SK-N-MC (cell line): ENCODE measurements around the gene GRM5.

Experiments used
- EZH2 ChIP-seq: fragments of 200-600 bp; sonication (generic); IDR thresholded peaks from one replicate; pipeline ENCODE4 v1.6.1; 2017; ENCODE audit warnings: antibody characterized with exemption
- FOXP2 ChIP-seq: optimal IDR thresholded peaks from 2 replicates; pipeline ENCODE3; 2011; ENCODE audit warnings: mild to moderate bottlenecking, moderate library complexity; ENCODE audit not compliant: insufficient read depth; ENCODE audit errors: extremely low read length, control extremely low read depth
- POLR2AphosphoS5 ChIP-seq: IDR thresholded peaks from 2 replicates; pipeline ENCODE4 v1.6.1; 2012; ENCODE audit warnings: mild to moderate bottlenecking, low read depth, low read length, borderline replicate concordance

DNA sequence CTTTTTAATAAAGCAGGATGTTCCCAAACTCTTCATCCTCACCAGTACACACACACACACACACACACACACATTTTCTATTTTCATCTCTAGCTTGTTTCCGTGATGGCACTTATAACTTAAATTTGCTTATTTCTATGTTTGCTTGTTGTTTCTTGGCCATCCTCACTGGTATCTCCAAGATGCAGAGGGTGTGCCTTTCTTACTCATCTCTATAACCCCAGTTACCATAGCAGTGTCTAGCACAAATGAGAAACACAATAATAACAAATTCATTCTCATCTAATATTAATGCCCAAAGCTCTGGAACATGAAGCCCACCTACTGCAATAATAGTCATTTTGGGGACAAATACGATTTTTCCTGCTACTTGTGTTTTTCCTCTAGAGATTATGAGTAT is 156.3 kb downstream of the GRM5 start:
- TF ChIP-seq EZH2: no peak
- no peak for TF ChIP-seq POLR2AphosphoS5
- TF ChIP-seq FOXP2: no peak
